GM21423 (cell line): ENCODE measurements around the gene SMOC2.

Source experiments
- ATAC-seq: cut with Tn5 transposase; IDR thresholded peaks from one replicate; pipeline ENCODE4 v1.9.1; 2021; ENCODE audit warnings: mild to moderate bottlenecking, moderate library complexity; ENCODE audit not compliant: unreplicated experiment

Gene SMOC2

DNA sequence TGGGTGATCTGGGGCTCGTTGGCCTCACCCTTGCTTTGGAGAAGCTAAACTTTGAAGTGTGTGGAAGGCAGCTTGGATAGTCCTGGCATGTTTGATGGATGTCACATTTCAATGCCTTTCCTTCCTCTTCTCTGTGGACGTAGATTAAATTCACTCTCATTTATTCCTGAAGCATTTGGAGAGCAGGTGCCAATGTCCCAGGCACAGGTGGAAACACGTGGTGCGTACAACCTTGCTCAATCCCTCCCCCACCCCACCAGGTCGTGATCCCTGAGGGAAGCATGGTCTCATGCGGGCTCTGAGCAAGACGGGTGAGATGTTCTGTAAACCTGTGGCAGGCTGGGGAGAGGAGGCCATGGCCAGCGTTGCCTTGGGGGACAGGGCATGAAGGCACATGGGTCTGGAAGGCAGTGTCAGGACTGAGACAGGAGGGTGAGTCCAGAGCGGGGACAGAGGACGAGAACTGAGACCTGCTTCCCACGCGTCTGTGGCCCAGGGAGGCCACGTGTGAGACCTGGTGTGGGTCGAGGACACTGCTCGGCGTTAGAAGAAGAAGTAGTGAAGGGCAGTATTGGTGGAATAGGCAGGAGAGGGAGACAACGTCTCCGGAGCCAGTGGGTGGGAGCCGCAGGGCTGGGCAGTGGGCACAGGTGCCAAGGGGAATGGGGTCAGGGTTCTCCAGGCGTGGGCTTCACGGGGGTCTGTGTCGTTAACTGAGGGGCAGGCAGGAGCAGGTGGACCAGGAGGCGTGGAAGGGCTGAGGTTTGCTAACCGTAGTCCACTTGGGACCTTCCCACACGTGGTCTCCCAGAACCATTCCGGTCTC, 34.4 kb downstream of the SMOC2 start:
- no peak for ATAC-seq

DNA sequence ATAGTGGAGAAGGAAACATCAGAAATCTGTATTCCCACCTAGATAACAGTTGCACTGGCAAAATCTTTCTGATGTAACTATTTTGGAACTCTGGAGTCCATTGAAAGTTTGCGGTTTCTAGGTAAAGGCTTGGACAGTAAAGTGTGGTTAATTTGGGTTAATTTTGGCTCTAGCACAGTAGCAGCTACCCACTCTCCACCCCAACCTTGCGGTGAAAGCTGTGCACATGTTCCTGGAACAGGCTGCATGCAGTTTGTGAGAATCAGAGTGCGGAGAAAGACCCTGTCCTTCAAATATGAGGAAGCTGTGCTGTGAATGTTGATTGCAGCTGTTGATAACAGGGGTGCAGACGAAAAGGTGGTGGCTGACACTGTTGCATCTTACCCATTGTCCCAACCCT, 38.4 kb downstream of the SMOC2 start:
- ATAC-seq: no peak

DNA sequence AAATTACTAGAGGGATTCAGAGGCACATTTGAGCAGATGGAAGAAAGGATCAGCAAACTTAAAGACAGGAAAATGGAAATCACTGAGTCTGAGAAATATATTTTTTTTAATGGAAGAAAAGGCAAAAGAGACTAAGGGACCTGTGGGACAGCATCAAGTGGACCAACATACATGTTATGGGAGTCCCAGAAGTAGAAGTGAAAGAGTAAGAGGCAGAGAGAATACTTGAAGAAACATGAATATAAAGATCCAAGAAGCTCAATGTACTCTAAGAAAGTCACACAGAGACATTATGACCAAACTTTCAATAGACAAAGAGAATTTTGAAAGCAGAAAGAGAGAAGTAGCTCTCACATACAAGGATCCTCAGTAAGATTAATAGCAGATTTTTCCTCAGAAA, 39.5 kb downstream of the SMOC2 start:
- no peak for ATAC-seq

DNA sequence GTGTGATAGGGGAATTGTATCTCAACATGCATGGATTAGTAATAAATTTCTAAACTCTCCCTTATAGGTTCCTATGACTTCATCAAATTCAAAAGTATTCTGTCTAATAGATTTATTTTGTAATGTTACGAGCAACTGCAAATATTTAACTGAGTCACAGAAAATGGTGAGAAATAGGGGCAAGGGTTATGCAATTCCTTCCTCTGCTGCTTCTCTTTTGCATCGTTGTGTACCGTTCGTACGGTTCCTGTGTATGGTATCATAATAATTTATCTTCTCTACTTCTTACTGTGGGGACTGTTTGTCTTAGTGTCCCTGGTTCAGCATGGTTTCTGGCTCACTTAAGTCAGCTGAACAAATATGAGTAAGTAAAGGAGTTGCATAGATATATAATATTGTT, 44.8 kb downstream of the SMOC2 start:
- no peak for ATAC-seq

DNA sequence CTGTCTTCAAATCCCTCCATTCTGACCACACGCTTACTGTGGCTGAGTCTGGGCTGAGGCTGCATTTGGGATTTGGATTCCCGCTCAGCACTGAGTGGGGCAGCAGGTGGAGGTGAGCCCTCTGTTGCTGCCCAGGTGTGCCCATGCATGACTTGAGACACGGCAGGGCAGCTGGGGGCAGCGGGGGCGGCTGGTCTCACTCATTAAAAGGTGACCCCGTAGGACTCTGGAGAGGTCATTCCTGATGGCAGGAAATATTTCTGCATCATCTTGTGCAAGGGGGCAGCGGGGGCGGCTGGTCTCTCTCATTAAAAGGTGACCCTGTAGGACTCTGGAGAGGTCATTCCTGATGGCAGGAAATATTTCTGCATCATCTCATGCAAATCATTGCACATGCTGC, 49.8 kb downstream of the SMOC2 start:
- ATAC-seq: no peak

DNA sequence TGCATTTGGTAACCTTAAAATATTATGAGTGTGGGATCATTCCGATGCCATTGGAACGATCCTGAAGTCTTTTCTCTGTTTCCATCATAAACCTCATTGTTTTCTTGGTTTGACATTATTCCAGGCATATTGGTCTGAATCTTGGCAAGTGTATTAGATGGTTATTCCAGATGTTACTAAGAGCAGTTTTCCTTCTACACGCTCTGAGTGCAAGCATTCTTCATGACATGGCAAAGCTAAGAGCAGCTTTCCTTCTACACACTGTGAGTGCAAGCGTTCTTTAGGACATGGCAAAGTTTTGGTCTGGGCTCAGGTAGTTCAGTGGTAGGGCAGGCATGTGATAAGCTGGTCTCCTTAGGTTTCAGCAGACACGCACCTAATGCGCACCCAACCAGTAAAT, 53.0 kb downstream of the SMOC2 start:
- no peak for ATAC-seq

DNA sequence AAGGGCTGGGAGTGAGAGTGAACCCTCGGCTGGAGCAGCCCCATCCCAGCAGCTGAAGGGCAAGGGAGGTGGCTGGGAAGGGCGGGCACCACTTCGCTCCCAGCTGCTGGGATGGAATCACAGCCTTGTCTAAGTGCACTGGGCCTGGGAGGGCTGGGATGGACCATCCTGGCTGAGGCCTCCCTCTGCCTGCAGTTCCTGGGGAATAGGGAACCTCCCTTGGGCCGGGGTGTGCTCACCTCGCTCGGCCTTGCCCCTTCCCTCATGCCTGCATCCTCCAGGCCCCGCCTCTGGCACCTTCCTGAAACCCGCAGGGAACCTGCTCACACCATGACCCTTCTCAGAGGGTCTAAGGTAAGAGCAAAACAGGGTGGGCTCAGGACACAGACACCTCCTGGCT, 53.7 kb downstream of the SMOC2 start:
- no peak for ATAC-seq

DNA sequence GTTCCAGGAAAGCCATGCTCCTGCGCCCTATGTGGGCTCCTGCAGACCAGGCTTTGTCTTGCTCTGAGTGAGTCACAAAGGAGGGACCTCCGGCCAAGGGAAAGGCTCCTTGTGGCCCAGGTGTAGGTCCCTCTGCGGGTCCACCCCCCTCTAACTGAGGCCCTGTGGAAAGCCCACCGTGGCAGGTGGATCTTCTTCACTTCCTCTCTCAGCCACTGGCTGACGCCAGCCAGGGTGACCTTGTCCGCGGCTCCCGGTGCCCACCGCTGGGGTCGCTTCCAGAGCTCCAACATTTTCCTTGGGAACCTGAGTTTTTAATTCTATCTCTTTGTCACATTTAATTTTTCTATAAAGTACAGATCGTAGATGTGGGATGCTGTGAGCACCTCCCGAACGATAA, 54.1 kb downstream of the SMOC2 start:
- no peak for ATAC-seq

DNA sequence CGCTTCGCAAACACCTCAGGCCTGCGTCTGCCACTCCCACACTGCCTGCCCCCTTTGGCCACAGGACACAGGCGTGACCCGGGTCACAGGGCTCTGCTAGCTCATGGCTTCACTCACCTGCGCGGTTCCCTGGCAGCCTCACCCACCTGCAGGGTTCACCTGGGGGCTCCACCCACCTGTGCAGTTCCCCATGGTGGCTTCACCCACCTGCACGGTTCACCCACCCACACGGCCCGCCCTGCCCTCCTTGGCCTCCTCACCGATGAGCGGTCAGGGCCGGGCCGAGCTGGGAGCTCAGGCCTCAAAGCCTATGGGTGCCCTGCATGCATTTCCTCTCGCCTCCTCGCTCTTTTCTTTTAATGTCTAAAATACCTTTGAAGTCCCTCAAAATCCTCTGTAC, 54.7 kb downstream of the SMOC2 start:
- ATAC-seq: no peak

DNA sequence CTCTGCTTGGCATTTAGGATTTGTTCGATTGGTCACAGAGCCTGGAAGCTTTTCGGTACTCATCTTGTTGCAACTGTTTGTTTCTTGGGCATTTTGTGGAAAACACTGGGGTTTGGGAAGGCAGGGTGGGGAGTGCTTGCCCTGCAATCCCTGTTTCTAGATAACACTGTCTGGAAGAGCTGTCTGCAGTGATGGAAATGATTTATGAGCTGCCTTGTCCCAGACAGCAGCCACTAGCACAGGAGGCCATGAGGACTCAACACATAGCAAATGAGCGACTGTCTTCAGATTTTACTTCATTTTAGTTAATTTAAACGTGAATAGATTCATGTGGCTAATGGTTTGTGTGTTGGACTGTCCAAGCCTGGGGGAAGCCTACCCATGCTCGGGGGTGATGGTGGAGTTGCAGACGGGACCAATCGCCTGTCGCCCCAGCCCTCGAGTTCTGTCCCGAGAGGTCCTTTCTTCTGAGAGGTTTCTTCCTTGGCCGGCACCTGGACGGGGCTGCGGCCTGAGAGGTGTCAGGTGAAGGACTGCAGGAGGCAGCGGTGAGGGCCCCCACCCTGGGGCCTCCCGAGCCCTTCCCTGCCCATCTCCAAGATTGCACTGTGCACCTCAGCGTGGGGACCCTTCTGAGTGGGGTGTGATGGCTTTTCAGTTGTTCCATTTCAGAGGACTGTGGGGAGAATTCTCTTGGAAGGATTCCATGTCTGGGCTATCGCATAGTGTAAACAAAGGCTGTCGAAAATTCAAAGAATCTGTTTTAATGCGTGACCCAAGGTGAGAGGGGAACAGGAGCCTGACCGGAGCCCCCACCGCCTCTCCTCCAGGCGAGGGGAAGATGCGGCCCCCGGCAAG, 55.4 kb downstream of the SMOC2 start:
- no peak for ATAC-seq

DNA sequence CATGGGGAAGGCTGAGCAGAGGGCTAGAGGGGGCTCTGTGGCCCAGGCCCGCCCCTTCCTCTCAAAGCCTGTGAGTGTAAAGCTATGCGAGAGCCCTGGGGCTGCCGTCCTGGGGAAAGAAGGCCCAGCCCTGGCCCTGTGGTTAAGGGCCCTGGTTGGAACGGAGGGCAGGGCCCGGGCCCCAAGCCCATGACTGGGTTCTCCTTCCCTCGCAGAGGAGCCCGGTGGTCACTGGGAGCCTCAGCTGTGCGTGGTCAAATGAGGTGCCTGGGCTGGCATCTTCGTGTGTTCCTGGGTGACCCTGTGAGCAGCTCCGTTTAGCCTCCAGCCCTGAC, 56.0 kb downstream of the SMOC2 start:
- no peak for ATAC-seq

DNA sequence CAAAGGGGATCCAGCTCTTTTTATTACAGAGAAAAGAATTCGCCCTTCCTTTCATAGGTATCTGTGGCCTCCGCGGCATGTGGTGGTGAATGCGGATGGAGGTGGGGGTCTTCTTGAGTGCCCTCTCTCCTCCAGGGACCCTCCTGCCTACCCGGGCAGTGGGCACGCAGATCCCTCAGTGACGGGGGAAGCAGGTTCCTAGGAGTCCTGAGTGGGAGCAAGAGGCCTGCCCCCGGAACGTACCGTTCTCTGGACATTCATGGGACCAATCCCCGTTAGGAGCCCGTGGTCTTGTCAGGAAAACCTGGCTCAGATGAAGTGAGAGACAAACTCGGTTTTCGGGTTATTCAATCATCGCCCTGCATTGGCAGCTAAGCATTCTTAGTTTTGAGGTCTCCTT, 56.4 kb downstream of the SMOC2 start:
- ATAC-seq: no peak

DNA sequence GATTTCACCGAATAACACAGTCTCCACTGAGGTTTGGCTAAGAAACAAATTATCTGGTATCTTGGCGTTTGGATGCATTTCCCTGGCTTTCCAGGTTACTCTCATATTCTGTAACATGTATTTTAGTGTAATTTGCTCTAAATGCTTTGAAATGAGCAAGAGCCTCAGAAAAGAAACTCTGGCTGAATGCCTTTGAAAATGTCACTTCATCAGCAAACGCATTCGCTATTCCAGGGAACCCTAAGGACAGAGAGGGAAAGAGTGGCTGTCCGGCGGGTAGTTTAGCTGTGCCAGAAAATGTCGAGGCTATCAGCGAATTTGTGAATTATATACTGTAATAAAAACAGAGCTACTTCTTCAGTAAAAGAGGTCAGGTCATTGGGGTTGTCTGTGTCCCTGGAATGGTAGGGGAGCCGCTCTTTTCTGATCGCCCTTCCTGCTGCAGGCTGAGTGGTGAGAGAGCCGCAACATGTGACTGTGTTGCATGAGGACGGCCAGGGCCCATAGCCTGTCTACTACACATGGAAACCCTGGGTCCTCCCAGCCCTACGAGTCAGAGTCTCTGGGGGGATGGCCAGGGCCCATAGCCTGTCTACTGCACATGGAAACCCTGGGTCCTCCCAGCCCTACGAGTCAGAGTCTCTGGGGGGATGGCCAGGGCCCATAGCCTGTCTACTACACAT, 57.3 kb downstream of the SMOC2 start:
- no peak for ATAC-seq

DNA sequence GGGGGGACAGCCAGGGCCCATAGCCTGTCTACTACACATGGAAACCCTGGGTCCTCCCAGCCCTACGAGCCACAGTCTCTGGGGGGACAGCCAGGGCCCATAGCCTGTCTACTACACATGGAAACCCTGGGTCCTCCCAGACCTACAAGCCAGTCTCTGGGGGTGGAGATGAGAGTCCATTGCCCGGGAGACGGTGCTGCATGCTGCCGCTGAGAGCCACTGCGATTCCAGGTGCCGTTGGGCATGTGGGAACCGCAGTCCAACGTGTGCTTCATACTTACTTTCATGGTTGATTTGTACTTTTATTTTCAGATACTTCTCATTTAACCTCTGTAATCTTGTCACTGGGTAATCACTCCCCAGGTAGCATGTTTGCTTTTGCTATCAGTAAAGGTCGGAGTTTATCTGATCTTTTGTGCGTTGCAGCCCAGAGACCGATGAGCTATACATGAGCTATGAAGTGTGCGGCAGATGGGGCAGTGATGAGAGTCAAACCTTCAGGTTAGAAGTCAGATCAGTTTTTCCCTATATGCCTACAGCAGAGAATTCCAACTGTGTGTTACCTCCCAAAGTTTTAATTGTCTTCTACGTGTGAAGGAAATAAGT, 58.2 kb downstream of the SMOC2 start:
- no peak for ATAC-seq

DNA sequence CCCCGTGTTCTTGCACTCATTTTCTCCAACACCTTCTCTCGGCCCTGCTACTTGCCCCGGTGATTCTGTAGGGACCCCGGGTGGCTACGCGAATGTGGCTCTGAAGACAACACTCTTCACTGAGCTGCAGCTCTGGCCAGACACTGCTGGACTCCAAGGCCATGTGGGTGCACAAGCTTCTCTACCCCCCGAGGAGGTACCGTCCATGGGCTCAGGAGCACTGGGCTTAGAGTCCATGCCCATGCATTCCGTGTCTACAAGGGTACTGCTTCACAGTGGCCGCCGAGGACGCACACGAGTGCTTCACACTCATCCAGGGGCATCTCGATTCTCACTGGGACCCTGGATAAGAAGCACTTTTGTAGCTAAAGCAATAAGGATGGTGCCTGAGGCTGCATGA, 59.5 kb downstream of the SMOC2 start:
- no peak for ATAC-seq

DNA sequence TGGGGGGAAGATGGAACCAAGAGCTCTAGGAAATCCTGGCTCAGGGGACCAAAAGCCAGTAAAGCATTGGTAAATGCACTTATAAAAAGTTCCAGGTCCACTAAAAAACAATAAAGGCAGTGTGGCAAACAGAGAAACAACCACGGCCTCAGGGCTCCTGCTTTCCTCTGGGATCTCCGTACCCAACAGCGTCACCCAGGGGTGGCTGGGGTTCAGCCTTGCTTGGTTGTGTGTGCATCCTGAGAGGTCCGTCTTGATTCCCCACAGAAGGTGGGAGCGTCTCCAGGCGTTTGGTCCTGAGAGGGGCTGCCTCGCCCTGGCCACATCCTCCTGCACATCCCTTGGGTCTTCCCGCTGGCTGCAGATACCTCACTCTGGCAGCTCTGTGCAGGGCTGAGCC, 60.6 kb downstream of the SMOC2 start:
- no peak for ATAC-seq

DNA sequence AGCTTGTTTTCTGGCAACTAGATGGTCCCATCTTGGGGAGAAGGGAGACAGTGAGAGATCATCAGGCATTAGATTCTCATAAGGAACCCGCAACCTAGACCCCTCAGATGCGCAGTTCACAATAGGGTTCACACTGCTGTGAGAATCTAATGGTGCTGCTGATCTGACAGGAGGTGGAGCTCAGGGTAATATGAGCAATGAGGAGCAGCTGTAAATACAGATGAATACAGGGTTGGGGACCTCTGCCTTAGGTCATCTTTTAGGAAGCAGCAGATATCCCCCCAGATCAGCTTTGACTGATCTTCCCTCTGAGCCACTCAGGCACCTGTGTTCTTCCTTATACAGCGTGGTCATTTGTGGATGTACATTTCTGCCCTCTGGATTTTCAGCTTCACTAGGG, 63.4 kb downstream of the SMOC2 start:
- no peak for ATAC-seq

DNA sequence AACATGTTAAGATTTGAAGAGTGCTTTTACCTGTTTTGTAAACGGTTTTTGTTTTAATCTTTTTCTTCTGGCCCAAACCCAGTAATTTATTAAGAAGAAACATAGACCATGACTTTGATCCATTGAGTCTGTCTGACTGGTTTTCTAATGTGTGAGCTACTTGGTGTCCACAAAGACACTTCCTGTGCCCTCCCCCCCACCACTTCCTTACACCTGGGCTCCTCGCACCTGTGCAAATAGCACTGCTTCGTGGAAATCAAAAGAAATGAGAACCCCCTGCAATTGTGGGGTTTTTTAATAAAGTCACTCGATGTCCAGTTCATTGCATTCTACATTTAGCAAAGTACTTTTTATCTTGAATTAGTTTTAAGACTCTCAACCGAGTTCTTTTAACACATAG, 65.5 kb downstream of the SMOC2 start:
- no peak for ATAC-seq

DNA sequence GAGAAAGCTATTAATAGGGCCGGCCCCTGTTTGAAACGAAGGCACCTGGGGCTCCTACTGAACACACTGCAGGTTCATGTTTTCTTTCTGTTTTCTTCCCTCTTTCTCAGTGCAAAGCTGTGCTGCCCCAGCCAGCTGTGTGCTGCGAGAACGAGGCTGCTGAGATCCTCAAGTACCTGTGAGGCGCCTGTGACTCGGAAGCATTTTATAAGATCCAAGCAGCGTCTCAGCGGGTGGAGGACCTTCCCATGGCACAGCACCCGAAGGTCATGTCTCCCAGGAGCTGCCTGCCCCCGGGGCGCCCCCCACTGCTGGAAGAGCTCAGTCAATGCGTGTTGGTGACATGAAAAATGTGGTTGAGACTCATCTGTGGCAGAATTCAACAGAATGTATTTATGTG, 66.3 kb downstream of the SMOC2 start:
- no peak for ATAC-seq

DNA sequence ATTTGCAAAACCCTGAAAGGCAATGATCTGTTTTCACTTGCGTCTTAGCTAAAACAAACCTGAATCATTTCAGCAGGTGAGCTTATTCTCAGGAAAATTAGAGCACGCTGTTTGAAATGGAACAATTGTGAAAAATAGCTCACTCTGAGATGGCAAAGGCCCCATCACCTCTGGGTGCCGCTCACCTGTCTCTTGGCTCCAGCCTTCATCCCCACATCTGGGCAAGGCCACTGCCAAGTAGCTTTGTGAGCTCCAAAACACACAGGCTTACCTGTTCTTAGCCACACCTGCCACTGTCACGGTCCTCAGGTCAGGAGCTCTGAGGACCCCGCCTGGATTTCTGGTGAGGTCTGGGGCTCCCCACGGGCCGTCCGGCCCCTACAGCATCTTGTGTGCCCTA, 66.7 kb downstream of the SMOC2 start:
- no peak for ATAC-seq

DNA sequence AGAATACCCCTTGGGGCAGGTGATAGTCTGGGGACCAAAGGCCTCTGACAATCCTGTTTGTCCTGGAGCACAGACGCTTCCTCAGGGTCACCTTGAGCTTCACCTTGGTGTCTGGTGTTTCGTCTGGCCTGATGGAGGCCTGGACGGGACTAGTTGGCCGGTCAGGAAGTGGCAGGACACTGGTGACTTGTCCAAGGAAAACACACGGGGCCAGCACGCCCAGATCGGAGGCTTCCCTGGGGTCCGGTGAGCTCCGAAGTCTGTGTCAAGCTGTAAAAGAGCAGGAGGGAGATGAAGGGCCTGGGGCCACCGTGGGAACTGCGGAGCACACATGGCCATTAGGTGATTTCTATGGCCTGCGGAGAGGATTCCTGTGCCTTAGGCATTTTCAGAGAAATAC, 67.9 kb downstream of the SMOC2 start:
- ATAC-seq: no peak

DNA sequence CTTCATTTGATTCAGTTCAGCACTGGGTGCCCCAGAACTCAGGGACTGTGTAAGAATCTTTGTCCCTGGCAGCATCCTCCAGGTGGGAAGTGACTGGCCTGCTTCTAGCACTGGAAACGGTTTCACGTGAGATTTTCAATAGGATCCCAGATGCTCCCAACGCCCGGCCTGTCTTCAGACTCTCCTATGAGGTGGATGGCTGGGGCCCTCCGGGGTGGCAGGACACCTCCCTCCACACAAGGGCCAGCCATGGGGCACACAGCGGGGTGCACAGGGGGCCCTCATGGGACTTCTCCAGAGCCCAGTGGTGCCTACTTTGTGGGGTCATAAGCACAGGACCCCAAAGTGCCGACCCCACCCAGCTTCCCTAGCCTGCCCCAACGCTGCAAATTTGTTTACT, 72.8 kb downstream of the SMOC2 start:
- no peak for ATAC-seq
